Liver (tissue), 9 donors: ENCODE data around the gene STPG1. TPM values are rescaled to one million over a fixed set of nuclear protein-coding genes. Genes with fewer than 3 reads are reported as not detected.

Experiments used
- DNase-seq: peaks from one replicate; pipeline ENCODE4 v3.0.0-alpha.2; 2017; ENCODE audit warnings: low spot score
- H3K27ac ChIP-seq, 2 donors: one replicate each; pipeline ENCODE4 v1.7.0; 2013; ENCODE audit warnings: inconsistent platforms in 2 of 2, low read length in 2 of 2, control low read depth in 1 of 2, low read depth in 1 of 2, mild to moderate bottlenecking in 1 of 2
- H3K27me3 ChIP-seq, 4 donors: one replicate each; pipeline versions ENCODE4 v1.6.1 to v1.7.0; 2013; ENCODE audit warnings: low read length in 3 of 4, inconsistent platforms in 1 of 4, mild to moderate bottlenecking in 1 of 4, moderate library complexity in 1 of 4; ENCODE audit not compliant: control insufficient read depth in 4 of 4, insufficient read depth in 4 of 4
- H3K36me3 ChIP-seq, 4 donors: one replicate each; pipeline versions ENCODE4 v1.6.1 to v1.7.0; 2013; ENCODE audit warnings: low read length in 3 of 4, mild to moderate bottlenecking in 3 of 4, low read depth in 1 of 4, moderate library complexity in 1 of 4; ENCODE audit not compliant: control insufficient read depth in 4 of 4, insufficient read depth in 3 of 4
- H3K4me1 ChIP-seq, 4 donors: one replicate each; pipeline versions ENCODE4 v1.6.1 to v1.7.0; 2013; ENCODE audit warnings: low read length in 3 of 4, mild to moderate bottlenecking in 3 of 4, moderate library complexity in 1 of 4; ENCODE audit not compliant: control insufficient read depth in 4 of 4, insufficient read depth in 4 of 4
- H3K4me3 ChIP-seq, 3 donors: one replicate each; pipeline versions ENCODE4 v1.6.1 to v1.7.0; 2013; ENCODE audit warnings: low read length in 3 of 3, control low read depth in 1 of 3, low read depth in 1 of 3, mild to moderate bottlenecking in 1 of 3
- H3K9ac ChIP-seq, 2 donors: one replicate each; pipeline ENCODE4 v1.7.0; 2013; ENCODE audit warnings: low read length in 2 of 2, mild to moderate bottlenecking in 2 of 2, moderate library complexity in 2 of 2, control low read depth in 1 of 2, low read depth in 1 of 2
- H3K9me3 ChIP-seq, 4 donors: one replicate each; pipeline versions ENCODE4 v1.6.1 to v1.7.0; 2013; ENCODE audit warnings: low read length in 3 of 4; ENCODE audit not compliant: control insufficient read depth in 4 of 4
- EGR1 ChIP-seq, 2 donors: IDR thresholded peaks; 2 replicates each; pipeline ENCODE4 v1.6.1; 2016 to 2018; ENCODE audit warnings: antibody characterized with exemption in 2 of 2, low read depth in 2 of 2
- FOXA1 ChIP-seq: IDR thresholded peaks from 2 replicates; pipeline ENCODE4 v1.6.1; 2016; ENCODE audit warnings: antibody characterized with exemption
- FOXA2 ChIP-seq: IDR thresholded peaks from 2 replicates; pipeline ENCODE4 v1.6.1; 2016; ENCODE audit warnings: antibody characterized with exemption
- GABPA ChIP-seq, 2 donors: IDR thresholded peaks in 1 of 2; conservative IDR thresholded peaks in 1 of 2; 2 replicates each; pipeline ENCODE4 v1.6.1; 2016; ENCODE audit warnings: antibody characterized with exemption in 2 of 2, mild to moderate bottlenecking in 1 of 2, moderate library complexity in 1 of 2
- HNF4A ChIP-seq, 2 donors: conservative IDR thresholded peaks; 2 replicates each; pipeline ENCODE4 v1.6.1; 2016; ENCODE audit warnings: antibody characterized with exemption in 2 of 2, mild to moderate bottlenecking in 2 of 2
- HNF4G ChIP-seq: IDR thresholded peaks from 2 replicates; pipeline ENCODE4 v1.6.1; 2016; ENCODE audit warnings: antibody characterized with exemption
- JUND ChIP-seq, 2 donors: IDR thresholded peaks; 2 replicates each; pipeline ENCODE4 v1.6.1; 2016; ENCODE audit warnings: antibody characterized with exemption in 2 of 2
- NR2F2 ChIP-seq: IDR thresholded peaks from 2 replicates; pipeline ENCODE4 v1.6.1; 2016; ENCODE audit warnings: antibody characterized with exemption
- RXRA ChIP-seq, 2 donors: IDR thresholded peaks; 2 replicates each; pipeline ENCODE4 v1.6.1; 2017 to 2018; ENCODE audit warnings: antibody characterized with exemption in 2 of 2, mild to moderate bottlenecking in 1 of 2
- SP1 ChIP-seq: IDR thresholded peaks from 2 replicates; pipeline ENCODE4 v1.6.1; 2018; ENCODE audit warnings: antibody characterized with exemption, mild to moderate bottlenecking
- TAF1 ChIP-seq: conservative IDR thresholded peaks from 2 replicates; pipeline ENCODE4 v1.6.1; 2016; ENCODE audit warnings: antibody characterized with exemption, mild to moderate bottlenecking
- YY1 ChIP-seq: IDR thresholded peaks from 2 replicates; pipeline ENCODE4 v1.6.1; 2016; ENCODE audit warnings: antibody characterized with exemption, mild to moderate bottlenecking
- WGBS: extraction: QIAGEN DNeasy Blood & Tissue Kit; methylation state at CpG from one replicate; pipeline ENCODE4 v1.1.7; 2013; 5-methylcytosine and 5-hydroxymethylcytosine counted together
- polyA plus RNA-seq, 2 donors: library from polyadenylated mRNA; stranded (reverse) in 1 of 2; unstranded in 1 of 2; fragments of 200-250 nt in 1 of 2; fragments of >200 nt in 1 of 2; fragmentation: Nextera tagmentation in 1 of 2; extraction: Ambion mirVana in 1 of 2; gene quantifications; one replicate each; pipeline versions ENCODE4 v1.2.1 to v1.2.3, GENCODE V29; 2013 to 2015
- total RNA-seq, 2 donors: library from RNA; depleted of rRNA; stranded (reverse); fragments of >200 nt; gene quantifications; one replicate each; pipeline ENCODE4 v1.2.3, GENCODE V29; 2014
- TF ChIP-seq, protein P1 (sequence below): IDR thresholded peaks from 2 replicates; pipeline ENCODE4 v1.6.1; 2016; ENCODE audit warnings: antibody characterized with exemption
- TF ChIP-seq, protein P2 (sequence below): IDR thresholded peaks from 2 replicates; pipeline ENCODE4 v1.6.1; 2016; ENCODE audit warnings: antibody characterized with exemption
- TF ChIP-seq, protein P3 (sequence below): IDR thresholded peaks from 2 replicates; pipeline ENCODE4 v1.6.1; 2016; ENCODE audit warnings: antibody characterized with exemption, mild to moderate bottlenecking
- TF ChIP-seq, protein P4 (sequence below): fragments of 150-350 bp; IDR thresholded peaks from 2 replicates; pipeline ENCODE4 v1.5.1; 2017; ENCODE audit warnings: improper control_type of control experiment, low read depth, low read length; ENCODE audit not compliant: missing input control
- donor health status: healthy.
- donor health status: healthy.
- donor health status: healthy.
- donor health status: healthy.
- donor health status: healthy.

The STPG1 gene
- total and polyA plus RNA-seq, 4 donors: 0.92 to 2.9 (median 1.0) TPM

DNA sequence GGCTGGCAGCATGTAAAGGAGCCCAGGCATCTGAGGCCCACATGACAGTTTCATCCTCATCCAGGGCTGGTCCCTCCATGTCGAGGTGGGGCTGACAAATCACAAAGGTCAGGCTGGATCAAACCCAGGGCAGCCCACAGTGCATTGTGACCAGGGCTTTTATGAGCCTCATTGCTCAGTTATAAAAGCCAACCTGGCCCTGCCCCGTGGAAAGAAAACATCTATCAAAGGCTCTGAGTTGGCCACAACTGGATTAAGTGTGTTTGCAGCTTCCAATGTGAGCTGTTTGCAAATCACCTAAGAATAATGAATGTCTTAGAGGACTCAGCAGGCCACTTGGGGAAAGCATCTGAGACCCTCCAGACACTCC, 49.0 kb downstream of the STPG1 start:
- no peak for TF ChIP-seq HNF4G
- TF ChIP-seq FOXA2: no peak
- TF ChIP-seq, protein P1, sequence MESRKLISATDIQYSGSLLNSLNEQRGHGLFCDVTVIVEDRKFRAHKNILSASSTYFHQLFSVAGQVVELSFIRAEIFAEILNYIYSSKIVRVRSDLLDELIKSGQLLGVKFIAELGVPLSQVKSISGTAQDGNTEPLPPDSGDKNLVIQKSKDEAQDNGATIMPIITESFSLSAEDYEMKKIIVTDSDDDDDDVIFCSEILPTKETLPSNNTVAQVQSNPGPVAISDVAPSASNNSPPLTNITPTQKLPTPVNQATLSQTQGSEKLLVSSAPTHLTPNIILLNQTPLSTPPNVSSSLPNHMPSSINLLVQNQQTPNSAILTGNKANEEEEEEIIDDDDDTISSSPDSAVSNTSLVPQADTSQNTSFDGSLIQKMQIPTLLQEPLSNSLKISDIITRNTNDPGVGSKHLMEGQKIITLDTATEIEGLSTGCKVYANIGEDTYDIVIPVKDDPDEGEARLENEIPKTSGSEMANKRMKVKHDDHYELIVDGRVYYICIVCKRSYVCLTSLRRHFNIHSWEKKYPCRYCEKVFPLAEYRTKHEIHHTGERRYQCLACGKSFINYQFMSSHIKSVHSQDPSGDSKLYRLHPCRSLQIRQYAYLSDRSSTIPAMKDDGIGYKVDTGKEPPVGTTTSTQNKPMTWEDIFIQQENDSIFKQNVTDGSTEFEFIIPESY: no peak
- no peak for TF ChIP-seq NR2F2
- no peak for TF ChIP-seq JUND (IDR thresholded peaks at IDR 0.05)
- TF ChIP-seq, protein P2, sequence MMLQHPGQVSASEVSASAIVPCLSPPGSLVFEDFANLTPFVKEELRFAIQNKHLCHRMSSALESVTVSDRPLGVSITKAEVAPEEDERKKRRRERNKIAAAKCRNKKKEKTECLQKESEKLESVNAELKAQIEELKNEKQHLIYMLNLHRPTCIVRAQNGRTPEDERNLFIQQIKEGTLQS: no peak
- Histone ChIP-seq H3K9me3 (no peaks in the 10 kb centered on the region), H3K27me3 (no peaks in the 10 kb centered on the region), H3K9ac (no peak overlapping the region), H3K36me3 (no peaks in the 10 kb centered on the region), H3K27ac (no peak overlapping the region), H3K4me3 (no peak overlapping the region), H3K4me1 (no peaks in the 10 kb centered on the region)
- 74% methylated on average over 2 of the region's 2 CpGs for WGBS
- DNase-seq: no peak

DNA sequence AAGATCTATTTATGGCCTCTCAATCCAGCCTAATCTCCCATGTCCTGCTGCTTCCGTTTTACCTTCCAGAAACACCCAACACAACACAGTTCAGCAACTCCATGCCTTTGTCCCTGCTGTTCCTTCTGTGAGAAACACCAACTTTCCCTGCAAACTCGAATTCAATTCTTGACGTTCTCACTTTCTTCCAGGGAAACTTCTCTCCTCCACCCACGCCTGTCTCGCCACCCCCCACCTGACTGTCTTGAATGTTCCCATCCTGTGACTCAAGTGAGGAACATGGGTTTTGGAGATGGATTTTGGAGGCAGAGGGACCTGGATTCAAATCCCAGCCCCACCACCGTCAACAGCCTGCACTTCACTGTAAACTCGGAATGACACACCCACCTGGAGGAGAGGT, 49.6 kb downstream of the STPG1 start:
- Histone ChIP-seq H3K27me3 (no peaks in the 10 kb centered on the region), H3K4me3 (no peak overlapping the region), H3K9ac (no peak overlapping the region), H3K4me1 (no peaks in the 10 kb centered on the region), H3K27ac (no peak overlapping the region), H3K36me3 (no peaks in the 10 kb centered on the region), H3K9me3 (no peaks in the 10 kb centered on the region)
- 87% methylated on average over 7 of the region's 7 CpGs for WGBS
- no peak for DNase-seq
- TF ChIP-seq JUND (IDR thresholded peaks at IDR 0.05): no peak
- no peak for TF ChIP-seq HNF4G
- TF ChIP-seq EGR1 (IDR thresholded peaks at IDR 0.05; ENCODE audit: low read depth in 2 of 2): no peak
- no peak for TF ChIP-seq HNF4A (conservative IDR thresholded peaks at IDR 0.05)
- no peak for TF ChIP-seq FOXA1
- TF ChIP-seq, protein P3, sequence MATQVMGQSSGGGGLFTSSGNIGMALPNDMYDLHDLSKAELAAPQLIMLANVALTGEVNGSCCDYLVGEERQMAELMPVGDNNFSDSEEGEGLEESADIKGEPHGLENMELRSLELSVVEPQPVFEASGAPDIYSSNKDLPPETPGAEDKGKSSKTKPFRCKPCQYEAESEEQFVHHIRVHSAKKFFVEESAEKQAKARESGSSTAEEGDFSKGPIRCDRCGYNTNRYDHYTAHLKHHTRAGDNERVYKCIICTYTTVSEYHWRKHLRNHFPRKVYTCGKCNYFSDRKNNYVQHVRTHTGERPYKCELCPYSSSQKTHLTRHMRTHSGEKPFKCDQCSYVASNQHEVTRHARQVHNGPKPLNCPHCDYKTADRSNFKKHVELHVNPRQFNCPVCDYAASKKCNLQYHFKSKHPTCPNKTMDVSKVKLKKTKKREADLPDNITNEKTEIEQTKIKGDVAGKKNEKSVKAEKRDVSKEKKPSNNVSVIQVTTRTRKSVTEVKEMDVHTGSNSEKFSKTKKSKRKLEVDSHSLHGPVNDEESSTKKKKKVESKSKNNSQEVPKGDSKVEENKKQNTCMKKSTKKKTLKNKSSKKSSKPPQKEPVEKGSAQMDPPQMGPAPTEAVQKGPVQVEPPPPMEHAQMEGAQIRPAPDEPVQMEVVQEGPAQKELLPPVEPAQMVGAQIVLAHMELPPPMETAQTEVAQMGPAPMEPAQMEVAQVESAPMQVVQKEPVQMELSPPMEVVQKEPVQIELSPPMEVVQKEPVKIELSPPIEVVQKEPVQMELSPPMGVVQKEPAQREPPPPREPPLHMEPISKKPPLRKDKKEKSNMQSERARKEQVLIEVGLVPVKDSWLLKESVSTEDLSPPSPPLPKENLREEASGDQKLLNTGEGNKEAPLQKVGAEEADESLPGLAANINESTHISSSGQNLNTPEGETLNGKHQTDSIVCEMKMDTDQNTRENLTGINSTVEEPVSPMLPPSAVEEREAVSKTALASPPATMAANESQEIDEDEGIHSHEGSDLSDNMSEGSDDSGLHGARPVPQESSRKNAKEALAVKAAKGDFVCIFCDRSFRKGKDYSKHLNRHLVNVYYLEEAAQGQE: no peak
- no peak for TF ChIP-seq SP1
- no peak for TF ChIP-seq NR2F2
- TF ChIP-seq GABPA (IDR thresholded peaks at IDR 0.05 in 1 of 2, conservative IDR thresholded peaks at IDR 0.05 in 1 of 2): no peak
- TF ChIP-seq TAF1: no peak
- TF ChIP-seq, protein P2: no peak
- TF ChIP-seq, protein P4, sequence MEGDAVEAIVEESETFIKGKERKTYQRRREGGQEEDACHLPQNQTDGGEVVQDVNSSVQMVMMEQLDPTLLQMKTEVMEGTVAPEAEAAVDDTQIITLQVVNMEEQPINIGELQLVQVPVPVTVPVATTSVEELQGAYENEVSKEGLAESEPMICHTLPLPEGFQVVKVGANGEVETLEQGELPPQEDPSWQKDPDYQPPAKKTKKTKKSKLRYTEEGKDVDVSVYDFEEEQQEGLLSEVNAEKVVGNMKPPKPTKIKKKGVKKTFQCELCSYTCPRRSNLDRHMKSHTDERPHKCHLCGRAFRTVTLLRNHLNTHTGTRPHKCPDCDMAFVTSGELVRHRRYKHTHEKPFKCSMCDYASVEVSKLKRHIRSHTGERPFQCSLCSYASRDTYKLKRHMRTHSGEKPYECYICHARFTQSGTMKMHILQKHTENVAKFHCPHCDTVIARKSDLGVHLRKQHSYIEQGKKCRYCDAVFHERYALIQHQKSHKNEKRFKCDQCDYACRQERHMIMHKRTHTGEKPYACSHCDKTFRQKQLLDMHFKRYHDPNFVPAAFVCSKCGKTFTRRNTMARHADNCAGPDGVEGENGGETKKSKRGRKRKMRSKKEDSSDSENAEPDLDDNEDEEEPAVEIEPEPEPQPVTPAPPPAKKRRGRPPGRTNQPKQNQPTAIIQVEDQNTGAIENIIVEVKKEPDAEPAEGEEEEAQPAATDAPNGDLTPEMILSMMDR: no peak
- TF ChIP-seq, protein P1: no peak
- TF ChIP-seq YY1: no peak
- TF ChIP-seq RXRA (IDR thresholded peaks at IDR 0.05): no peak
